Middle frontal gyrus (tissue), 1 donor: ENCODE results near the gene STK33.

Source experiments
- DNase-seq: peaks from one replicate; pipeline ENCODE4 v3.0.0-alpha.2; 2015; ENCODE audit warnings: low spot score; ENCODE audit errors: extremely low spot score

The STK33 gene

DNA sequence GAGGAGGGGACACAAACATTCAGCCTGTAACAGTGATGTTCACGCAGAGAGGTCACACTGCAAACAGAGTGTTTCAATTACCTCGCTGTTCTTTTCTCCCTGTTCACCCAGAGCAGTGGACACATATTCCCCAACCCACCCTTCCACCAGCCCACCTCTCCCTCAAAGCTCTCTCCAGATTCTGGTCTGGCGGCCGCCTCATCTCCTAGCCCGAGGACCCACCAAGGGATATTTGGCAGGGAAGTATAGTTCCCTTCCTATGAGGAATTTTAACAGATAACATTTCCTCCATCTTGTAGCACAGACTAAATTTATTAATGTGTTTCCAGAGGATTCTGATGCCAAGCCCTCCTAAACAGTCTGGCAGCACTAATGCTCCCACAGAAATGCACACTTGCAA, 219.3 kb downstream of the STK33 start:
- DNase-seq, result no peak

DNA sequence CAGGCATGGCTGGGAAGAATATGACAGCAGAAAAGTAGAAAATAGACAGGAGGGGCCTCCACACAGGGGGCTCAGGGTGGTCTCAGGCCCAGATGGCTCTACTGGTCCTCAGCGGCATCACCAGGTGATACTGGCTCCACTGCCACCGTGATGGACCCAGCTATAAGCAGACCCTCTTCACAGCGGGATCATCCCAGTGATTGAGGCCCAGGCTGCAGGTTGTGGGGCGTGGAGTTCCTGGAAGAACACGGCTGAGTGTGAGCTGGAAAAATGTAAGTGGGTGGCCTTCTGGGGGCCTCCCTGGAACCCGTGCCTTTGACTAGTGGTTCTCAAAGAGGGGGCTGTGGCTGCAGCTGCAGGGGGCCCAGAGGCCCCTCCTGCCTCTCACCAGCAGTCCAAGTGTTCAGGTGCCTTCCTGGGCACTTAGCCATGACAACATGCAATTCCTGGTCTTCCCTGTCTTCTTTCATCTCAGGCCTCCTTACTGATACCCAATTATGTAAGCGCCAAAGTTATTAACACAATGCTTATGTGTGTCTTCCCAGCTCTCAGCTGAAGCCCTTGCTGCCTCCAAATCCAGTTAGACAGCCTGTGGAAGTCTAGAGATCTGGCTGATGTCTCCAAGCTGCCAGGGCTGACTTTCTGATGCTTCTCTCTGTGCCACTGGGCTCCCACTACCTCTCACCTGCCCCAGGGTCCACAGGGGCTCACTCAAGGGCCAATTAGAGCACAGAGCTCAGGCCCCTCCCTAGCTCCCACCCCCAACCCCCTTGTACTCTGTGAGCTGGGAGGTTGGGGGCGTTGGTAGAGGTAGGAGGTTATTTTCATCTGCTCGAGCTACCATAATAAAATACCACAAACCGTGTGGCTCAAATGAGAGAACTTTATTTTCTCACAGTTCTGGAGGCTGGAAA, 220.3 kb downstream of the STK33 start:
- no peak for DNase-seq

DNA sequence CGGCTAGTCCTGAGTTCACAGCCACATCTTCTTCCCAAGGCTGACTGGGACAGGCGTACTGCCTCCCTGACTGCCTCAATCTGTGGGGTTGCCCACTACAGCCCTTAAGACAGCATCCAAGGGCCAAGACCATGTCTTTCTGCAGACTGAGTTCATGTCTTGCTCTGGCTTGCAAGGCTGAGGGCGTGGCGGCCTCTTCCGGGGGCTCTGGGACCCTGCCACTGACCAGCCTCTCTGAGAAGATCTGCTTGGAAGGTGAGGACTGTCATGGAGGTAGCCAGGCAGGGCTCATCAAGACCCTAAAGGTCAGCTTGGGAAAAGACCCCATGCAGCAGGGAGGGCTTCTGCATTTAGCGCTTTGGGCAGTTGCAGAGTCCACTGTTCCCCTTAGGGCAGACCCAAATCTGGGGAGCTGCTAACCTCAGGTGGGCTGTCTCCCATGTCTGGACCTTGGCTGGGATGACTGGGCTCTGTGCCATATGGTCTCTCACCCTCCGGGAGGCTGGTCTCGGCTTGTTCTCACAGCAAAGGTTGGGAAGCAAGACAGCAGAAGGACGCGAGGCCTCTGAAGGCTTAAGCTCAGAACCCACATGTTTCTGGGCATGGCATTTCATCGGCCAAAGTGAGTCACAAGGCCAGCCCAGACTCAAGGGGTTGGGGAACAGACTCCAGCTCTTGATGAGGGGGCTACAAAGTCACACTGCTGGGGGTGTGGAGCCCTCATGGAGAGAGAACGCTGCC, 221.2 kb downstream of the STK33 start:
- no peak for DNase-seq

DNA sequence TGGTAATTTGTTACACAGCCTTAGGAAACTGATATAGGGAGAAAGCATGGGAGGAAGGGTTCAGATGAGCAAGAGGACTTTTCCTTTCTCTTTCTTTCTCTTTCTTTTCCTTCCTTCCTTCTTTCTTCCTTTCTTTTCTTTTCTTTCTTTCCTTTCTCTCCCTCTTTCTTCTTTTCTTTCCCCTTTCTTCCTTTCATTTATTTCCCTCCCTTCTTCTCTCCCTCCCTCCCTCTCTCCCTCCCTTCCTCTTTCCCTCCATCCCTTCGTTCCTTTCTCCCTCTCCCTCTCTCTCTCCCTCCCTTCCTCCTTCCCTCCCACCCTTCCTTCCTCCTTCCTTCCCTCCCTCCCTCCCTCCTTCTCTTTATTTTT, 222.5 kb downstream of the STK33 start:
- no peak for DNase-seq

DNA sequence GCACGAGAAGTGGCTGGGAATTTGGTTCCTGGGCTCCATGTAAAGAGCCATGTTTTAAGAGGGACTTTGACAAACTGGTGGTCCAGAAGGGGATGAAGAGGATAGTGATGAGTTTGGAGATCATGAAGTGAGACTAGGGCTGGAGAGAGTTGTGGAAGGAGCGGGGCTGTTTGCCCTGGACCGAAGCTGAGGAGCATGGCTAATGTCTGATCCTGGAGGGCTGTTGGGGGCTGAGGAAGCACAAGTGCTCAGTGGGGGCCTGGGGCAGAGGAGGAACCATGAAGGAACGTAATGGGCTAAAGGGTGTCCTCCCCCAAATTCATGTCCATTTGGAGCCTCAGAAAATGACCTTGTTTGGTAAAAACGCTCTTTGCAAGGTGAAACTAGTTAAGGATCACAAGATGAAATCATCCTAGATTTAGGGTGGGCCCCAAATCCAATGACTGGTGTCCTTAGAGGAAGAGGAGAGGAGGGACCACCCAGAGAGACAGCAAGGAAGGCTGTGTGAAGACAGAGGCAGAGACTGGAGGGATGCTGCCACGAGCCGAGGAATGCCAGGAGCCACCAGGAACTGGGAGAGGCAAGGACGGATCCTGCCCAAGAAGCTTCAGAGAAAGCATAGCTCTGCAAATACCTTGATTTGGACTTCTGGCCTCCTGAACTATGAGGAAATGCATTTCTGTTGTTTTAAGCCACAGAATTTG, 223.1 kb downstream of the STK33 start:
- DNase-seq, result no peak

DNA sequence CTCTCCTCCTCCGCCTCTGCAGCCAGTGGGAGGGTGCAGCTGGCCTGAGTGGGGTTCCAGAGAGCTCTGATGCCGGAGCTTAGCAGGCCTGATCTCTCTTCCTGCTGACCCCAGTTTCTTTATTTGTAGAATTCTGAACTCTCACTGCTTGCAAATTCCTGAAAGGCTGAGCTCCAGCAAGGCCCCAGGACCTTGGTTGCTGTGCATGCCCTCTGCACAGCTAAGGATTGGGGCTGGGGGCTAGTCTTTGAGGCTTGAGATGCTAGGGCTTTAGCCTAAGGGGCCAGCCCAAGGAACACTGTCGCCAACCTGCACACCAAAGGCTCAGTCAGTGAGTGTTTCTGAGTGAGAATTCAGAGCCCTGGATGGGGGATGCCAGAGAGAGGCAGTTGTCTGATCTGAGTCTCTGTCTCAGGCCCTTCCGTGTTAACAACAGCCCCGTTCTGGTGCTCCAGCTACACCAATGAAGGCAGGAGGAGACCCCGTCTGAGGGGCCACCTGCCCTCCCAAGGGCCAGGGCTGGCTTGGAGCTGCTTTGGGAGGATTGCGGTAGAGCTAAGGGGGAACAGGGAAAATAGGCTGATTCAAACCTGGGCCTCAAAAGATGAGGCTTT, 224.3 kb downstream of the STK33 start:
- DNase-seq, result no peak

DNA sequence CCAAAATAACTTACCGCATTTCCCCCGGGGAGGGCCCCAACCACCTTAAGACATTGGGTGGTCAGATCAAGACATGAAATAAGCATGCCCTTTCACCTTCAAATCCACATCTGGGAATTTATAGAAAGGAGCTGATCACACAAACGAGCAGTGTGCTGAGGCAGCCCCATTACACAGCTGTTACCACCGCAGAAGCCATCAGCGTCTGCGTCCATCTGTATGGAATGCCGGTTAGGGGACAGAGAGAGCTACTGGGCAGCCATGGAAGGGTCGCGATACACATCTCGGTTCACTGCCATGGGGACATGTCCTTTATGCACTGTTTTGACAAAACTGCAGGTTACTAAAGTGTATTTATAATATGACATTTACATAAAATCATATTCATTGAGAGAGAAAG, 225.3 kb downstream of the STK33 start:
- no peak for DNase-seq

DNA sequence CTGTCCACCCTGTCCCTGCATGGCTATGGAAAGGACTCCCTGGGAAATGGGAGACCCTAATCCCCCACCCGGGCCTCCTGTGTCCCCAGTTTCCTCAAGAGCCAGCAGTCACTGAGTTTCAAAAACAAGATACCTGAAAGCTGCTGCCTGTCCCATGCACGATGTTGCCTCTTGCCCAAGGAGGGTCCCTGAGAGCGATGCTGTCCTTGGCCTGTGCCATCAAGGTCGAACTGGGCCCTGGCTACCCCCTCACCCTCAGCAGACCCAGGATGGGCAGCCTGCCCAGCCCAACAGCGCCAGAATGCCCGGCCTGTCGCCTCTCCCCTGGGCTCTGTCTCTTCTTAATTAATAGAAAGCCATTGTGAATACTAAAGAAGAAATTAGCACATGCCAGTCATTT, 225.8 kb downstream of the STK33 start:
- no peak for DNase-seq

DNA sequence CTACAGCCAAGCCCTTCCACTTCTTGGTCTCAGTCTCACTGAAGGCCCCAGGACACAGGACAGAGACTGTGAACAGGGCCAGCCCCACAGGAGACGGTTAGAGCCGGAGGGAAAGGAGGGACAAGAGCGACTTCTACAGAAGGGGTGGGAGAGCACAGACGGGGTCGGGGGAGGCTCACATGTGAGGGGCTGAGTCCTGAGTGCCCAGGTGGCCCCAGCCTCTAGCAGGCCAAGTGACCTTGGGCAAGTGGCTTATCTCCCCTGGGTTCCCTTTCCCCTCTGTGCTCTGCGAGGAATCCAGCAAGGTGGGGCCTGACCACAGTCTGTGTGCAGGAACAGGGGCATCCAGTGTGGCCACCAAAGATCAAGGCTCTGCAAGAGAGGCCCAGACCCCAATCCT, 227.7 kb downstream of the STK33 start:
- no peak for DNase-seq

DNA sequence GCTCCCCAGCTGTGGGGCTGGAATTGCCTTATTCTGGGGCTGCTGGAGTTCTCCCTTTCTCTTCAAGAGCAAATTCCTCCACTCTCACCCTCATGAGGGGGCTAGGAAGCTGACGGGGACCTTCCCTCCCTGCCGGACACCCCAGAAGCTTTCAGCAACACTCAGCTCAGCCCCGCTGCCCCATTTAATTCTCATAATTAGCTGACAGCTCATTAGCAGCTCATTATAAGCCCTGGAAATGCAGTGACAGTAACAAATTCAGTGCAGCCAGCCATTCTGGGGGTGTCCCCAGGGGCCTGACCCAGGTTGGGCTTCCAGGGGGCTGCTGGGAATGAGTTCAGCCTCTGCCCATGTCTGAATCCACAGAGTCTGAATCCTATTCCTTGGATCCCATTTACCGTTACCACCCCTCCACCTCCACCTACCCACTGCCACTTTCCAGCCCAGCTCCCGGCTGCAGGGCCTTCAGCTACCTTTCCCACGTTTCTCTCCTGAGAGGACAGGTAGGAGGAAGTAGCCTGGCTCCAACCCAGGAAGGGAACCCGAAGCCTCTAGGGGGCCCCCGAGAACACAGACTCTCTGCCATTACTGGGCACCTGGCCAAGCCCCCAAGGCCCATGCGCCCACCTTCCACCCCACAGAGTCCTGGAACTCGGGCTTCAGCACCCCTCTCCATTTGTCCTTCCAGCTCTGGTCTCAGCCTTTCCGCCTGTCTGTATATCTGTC, 228.6 kb downstream of the STK33 start:
- no peak for DNase-seq

DNA sequence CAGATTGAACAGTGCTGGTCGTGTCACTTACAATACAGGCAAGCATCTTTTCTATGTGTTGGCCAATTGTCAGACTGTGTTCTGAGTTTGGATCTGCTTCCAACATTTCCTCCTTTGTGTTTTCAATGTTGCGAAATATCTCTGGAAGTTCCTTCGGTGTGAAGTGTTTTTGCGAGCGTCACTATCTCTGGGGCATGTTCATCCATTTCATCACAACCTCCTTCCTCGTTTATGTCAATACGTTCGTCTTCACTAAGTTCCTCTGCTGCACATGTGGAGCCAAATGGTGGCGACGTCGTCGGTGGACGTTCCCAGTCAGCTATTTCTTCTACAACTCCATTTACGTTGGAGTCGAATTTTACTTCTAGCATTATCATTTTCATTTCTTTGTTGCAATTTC, 230.1 kb downstream of the STK33 start:
- DNase-seq, result no peak

DNA sequence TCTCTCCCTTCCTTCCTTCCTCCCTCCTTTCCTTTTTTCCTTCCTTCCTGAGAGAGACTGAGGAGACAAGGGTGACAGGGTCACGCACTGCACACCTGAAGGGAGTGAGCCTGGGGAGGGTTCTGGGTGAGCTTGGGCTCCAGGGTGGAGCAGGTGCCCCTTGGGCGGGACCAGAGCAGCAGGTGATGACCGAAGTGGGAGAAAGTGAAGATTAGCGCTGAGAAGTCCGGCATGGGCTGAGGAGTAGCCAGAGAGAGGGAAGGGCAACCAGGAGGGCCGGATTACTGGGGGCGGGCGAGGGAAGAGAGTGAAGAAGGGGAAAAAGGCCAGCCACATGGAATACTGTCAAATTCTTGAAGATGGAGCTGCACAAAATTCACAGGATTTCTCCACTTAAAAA, 231.1 kb downstream of the STK33 start:
- DNase-seq, result no peak

DNA sequence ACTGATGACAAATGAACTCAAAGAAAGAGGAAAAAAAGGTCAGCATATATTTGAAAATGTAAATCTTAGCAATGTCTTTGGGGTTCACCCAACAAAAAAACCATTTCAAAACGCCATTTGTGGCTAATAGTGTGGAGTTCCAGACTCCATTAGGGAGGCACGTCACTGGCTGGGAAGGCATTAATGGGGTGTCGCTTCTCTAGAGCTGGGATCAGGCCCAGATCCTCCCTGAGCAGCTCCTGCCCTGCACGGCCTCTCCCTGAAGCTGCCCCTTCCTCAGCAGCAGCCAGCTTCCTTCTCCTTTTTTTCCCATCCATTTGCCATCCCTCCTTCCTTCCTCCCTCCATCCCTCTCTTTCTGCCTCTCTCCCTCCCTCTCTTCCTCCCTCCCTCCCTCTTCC, 231.5 kb downstream of the STK33 start:
- DNase-seq, result no peak

DNA sequence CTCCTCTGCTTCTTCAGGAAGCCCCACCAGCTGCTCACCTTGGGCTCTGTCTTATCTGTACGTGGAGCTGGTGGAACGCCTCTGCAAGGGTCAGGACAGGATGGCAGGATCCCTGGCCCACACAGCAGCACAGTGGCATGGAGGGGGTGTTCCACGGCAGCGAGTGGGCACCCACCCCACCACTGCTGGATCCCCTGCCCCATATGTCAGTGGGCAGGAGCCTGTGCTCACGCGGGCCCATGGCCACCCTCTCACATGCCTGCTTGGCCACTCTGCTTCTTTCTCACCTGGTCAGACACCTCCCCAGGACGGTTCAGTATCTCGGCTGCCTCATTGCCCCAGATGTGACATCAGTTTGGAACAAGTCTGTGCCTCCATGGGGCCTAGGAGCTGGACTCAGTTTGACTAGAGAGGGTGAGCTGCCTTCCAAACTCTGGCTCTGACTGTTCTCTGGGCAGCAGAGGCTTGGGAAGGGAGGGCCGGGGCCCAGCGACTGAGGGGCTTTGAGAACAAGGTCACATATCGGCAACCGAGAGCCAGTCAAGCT, 232.3 kb downstream of the STK33 start:
- DNase-seq, result no peak

DNA sequence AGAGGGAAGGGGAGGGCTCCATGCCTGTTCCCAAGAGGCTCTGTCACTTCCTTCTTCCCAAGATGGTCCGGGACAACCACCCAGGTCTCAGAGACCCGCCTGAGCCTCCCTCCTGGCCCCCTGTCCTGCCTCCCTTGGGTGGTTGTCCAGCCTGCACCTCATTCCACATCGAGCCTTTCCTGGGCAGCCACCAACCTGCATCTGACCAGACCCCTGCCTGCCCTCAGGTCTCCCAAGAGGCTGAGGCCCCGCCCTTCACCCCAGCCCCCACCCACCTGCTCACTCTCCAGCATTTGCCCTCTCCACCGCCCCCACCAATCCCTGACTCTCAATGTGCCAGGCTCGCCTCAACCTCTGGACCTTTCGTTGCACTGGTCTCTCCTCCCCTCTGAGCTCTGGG, 232.8 kb downstream of the STK33 start:
- no peak for DNase-seq

DNA sequence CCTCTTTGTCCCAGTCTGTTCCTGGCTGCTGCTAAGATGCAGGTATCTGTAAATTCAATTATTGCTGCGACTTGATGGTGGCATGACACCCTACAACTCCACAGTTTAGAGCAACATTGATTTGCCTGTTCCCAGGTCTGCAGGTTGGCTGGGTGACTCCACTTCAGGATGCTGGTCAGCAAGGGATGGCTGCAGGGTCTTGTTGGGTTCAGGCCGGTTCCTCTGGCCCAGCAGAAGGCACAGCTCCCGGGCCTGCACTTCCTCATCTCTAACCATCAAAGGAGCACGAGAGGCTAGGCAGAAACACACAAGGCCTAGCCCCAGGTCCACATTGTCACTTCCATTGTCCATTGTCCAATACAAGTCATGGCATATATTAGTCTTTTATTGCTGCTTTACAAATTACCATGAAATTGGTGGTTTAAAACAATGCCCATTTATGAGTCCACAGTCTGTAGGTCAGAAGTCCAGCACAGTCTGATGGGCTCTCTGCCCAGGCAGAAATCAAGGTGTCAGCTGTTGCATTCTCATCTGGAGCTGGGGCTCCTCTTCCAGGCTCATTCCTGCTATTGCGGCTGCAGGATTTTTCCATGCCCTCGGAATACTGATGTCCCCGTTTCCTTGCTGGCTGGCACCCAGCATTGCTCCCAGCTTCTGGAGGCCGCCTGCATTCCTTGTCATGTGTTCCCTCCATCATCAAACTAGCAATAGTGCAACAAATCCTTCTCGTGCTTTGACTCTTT, 233.8 kb downstream of the STK33 start:
- DNase-seq, result no peak

DNA sequence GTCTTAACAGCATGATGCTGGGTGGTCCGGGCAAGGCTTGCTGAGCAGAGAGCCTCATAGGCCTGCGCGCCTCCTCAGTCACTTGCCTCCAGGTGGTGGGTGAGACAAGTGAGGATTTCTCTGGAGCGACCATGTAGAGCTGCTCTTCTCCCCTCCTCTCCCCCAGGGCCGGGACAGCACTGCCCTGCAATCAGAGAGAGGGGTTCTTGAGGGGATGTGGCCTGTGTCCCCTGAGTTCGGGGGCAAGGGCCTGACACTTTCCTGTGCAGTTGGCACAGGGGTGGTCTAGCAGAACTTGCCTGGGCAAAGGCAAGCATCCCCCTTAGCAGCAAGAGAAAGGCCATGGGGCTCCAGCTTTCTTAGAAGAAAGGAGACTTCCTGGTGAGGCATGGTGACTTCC, 234.5 kb downstream of the STK33 start:
- DNase-seq, result no peak

DNA sequence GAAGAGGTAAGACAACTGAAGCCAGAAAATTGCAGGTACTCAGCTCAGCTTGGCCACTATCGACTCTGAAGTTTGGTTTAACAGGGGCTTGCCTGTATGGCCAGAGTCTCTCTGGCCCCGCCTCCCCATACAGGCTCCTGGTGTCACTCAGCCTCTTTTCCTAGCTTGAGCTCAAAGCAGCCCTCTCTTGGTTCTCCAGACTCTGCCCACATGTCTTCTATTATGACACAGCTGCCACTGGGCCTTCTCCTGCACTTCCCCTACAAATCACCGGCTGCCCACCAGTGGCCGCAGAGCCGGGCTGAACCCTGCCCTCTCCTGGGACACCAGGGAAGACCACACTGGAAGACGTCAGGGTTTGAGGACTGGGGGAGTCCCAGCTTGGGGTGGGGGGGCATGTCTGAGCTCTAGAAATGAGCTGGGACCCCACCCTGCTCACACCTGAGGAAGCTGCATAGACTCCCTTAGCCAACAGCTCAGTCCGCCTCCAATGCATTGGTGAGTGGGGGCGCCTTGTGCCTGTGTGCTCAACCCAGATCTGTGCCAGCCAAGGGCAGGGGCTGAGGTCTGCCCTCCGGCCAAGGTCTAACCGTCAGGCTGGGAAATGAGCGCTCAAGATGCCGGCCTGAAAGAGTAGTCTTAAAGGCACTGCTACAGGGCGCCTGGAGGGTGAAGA, 236.0 kb downstream of the STK33 start:
- DNase-seq, result no peak

DNA sequence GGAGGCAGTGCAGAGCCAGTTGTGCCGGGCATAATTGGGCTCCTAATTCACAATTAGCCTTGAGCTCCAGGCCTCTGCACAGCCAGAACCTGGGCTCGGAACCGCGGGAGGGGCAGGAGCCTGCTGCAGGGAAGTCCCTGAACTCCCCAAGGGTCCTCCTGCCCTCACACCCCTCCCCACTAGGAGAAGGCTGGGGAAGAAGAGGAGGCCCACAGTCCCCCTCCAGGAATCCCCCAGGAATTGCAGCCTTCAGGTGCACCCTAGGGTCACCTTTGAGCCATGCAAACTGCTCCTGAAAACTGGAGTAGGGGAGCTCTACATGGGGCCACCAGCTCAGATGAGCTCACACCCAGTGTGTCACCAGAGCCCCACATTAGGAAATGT, 236.5 kb downstream of the STK33 start:
- no peak for DNase-seq
